Activated CD8-positive, alpha-beta memory T cell treated with anti-CD3 and anti-CD28 coated beads for 1 hour (primary cell): ENCODE measurements around the gene ELN.
"Not testable (repeated sequence)": the region's sequence is repeated elsewhere in the genome, so short reads cannot be mapped to it uniquely, and the experiment has no call there.

Experiments used
- DNase-seq, 2 donors: peaks; one replicate each; pipeline ENCODE4 v3.0.0-alpha.2; 2020; ENCODE audit warnings: low read depth in 1 of 2; ENCODE audit errors: extremely low read depth in 1 of 2

ELN gene

DNA sequence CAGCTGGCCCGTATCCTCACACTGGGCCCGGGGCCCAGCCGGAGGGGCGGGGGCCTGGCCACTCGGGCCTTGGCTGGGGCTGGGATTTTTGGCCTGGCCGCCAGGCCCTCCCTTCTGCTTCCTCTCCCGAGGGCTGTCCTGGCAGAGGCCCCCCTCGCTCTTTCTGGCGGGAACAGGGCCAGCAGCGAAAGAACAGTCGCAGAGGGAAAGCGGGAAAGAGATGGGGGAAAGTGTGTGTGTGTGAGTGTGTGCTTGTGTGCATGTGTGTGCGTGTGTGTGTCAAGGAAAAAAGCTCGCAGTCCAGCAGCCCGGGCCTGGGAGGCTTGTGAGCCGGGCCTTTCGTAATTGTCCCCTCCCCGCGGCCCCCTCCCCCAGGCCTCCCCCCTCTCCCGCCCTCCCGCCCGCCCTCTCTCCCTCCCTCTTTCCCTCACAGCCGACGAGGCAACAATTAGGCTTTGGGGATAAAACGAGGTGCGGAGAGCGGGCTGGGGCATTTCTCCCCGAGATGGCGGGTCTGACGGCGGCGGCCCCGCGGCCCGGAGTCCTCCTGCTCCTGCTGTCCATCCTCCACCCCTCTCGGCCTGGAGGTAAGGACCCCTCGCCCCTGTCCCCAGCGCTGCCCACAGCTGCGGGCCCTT, at the start of gene ELN:
TSS of gene ELN (plus strand) at position 491 of the 638 bp plus-strand sequence. CDS start at position 506, 15 bp downstream.
- no peak for DNase-seq

DNA sequence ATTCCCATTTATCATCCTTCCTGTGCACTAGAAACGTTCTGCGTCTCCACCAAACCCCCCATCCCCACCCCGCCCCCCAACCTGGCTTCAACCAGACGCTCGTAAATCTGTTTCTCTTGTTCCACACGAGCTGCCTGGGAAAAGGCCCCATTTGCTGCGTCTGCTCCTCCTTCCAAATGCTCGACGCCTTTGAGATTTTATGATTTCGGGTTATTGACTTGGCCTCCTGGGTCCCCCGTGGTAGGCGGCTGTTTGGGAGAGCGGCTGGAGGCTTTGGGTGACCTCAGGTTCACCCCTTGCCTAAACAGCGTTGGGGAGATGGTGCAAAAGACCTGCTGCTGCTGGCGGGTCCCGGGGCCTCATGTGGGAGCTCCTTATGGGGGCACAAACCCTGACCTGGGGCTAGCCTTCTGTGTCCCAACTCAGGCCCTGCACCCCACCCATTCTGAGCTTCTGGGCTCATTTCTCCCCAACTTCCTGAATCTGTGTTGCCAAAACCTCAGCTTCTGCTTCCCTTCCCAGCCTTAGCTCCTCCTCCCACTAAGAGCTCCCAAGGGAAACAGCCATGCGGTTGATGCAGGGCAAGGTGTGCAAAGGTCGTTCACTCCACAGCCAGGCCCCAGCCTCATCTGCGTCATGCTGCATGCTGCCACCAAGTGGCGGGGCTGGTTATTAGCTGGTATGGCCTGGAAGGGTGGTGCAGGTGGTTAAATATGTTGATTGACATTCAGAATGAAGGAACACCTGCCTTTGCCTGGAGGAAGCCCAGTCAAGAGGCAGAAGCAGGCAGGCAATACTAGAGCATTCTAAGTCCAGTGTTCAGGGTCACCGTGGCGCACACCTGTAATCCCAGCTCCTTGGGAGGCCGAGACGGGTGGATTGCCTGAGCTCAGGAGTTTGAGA, 49.1 kb upstream of the ELN start:
- DNase-seq = no peak

DNA sequence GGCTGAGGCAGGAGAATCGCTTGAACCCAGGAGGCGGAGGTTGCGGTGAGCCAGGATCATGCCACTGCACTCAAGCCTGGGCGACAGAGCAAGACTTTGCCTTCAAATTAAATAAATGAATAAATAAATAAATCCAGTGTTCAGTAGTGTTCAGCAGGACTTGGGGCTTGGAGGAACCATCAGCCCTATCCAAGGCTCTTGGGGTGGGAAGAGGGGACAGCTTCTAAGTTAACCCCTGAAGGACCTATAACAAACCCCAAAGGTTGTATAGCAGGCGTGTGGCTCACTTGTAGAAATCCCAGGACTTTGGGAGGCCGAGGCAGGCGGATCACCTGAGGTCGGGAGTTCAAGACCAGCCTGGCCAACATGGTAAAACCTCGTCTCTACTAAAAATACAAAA, 48.3 kb upstream of the ELN start:
- DNase-seq = not testable (repeated sequence)

DNA sequence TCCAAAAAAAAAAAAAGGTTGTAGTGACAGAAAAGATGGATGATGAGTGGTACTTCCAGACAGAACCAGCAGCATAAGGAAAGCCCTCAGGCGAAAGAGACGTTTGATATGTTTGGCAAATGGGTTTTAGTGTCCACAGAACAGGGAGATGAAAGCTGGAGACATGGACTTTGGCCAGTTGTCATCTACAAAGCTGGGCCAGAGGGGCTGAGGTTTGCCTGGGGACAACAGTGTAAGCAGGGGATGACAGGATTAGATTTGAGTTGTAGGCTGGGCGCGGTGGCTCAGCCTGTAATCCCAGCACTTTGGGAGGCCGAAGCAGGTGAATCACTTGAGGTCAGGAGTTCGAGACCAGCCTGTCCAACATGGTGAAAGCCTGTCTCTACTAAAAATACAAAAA, 47.8 kb upstream of the ELN start:
- no peak for DNase-seq

DNA sequence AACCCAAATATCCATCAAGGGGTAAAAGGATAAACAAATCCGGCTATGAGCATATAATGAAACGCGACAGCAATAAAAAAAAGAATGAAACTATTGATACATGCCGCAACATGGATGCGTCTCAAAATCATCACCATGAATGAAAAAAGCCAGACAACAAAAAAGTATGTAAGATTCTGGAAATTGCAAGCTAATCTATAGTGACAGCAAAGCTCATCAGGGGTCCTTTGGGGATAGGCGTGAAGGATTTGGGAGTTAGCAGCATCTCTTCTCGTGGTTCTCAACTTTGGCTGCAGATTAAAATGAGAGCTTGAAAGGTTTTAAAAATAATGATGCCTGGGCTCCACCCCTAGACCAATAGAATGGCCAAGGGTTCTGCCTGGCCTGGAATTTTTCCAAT, 46.0 kb upstream of the ELN start:
- no peak for DNase-seq

DNA sequence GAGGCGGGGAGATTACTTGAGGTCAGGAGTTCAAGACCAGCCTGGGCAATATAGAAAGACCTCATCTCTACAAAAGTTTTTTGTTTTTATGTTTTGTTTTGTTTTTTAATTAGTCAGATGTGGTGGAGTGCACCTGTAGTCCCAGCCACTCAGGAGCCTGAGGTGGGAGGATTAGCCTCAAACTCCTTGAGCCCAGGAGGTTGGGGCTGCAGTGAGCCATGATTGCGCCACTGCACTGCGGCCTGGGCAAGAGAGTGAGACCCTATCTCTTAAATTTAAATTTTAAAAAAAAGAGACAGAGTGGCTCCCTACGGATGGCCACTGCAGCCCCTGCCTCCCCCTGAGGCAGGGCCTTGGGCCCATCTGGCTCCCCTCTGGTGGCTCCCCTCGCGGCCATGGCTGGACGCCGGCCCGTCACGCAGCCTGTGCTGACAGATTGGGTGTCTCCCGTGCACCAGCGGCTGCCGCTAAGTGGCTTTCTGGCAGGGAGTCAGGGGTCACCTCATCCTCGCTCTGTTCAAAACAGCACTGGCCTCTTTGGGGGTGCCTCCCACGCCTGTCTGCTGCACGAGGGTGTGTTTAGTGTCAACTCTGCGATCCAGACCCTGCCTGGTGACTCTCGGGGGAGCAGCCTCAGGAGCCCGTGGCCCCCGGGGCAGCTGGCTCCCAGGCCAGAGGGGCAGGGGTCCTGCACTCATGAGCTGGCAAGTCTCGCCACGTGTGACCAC, 44.4 kb upstream of the ELN start:
- DNase-seq = no peak

DNA sequence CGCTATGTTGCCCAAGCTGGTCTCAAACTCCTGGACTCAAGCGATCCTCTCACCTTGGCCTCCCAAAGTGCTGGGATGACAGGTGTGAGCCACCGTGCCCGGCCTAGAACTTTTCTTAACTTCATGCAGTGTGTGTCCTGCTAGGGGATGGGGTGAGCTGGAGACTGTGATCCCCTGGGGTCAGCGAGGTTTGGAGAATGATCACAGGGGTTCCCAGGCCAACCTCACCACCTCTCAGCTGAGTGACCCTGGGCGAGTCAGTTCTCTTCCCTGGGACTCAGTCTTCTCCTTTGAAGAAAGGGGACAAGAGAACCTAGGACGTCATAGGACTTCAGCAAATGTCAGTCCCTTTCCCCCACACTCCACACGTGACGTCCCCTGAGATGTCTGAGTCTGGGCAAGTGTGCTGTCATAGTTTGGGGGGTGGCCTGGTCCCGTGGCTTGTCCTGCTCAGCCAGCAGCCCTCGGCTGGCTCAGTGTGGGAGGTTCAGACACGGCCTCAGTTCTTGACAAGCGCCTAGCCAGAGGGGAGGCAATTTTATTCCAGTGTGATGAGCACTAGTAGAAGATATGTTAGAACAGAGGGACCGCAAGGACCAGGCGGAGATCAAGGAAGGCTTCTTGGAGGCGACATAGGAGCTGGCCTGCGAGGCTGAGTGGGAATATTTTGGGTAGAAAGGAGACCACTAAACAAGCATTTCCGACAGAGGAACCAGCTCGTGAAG, 43.3 kb upstream of the ELN start:
- no peak for DNase-seq

DNA sequence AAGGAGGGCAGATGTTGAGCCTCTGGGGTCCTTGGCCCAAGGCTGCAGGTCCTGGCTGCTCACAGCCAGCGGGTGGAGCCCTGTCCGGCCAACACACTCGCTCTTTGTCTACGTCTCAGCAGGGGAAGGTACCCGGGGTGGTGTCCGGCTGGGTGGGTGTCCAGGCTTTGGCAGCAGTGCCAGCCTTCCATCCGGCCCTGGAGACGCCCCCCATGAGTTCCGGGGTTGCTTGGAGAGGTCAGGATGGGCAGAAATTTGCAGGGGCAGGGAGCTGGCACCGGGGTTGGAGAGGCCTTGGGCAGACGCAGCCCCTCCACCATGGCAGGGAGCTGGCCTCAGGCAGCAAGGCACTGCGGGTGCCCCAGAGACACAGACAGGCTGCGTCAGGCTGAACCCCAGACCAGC, 42.2 kb upstream of the ELN start:
- DNase-seq = no peak

DNA sequence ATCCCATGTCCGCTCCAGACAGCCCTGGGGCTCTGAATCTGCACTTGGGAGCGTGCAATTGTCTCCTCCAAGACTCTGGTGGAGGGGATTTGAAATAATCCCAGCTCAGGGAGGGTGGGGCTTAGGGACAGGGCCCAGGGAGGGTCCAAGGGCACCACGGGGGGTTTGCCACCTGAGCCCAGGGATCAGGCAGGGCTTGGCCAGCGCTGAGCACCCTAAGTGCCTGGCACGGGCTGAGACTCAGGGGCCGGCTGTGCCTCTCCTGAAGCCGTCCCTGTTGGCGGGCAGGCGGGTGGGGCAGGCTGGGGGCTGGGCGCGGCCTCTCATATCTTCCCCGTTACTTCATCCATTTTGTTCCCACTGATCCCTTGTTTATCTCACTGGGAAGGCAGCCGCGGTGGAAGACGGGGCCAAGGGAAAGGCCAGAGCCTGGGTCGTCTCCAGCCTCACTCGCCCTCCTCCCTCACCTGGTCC, 41.8 kb upstream of the ELN start:
- DNase-seq = no peak

DNA sequence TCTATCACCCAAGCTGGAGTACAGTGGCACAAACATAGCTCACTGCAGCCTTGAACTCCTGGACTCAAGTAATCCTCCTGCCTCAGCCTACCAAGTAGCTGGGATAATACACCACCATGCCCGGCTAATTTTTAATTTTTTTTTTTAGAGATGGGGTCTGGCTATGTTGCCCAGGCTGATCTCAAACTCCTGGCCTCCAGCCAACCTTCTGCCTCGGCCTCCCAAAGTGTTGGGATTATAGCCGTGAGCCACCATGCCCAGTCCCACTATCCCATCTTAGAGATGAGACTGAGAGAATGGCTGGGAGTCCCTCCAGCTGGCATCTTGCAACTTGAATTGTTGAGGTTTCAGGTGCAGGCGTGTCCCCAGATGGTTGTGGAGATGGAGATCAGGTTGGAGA, 40.7 kb upstream of the ELN start:
- no peak for DNase-seq

DNA sequence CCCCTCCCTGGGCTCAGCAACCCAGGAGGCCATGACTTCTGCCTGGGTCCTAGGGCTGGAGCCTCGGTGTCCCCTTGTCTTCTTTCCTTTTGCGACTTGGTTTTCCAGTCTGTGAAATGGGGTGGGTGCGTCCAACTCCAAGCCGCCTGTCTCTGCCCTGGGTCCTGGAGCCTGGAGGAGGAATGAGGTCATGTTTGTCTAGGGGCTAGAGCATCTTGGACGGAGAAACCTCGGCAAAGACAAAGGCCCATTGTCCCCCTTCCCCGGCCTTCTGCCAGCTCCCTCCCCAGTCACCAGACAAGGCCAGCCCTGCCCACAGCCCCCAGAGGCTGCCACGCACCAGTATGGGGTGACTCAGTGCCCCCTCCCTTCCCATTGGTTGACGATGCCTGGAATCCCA, 39.8 kb upstream of the ELN start:
- no peak for DNase-seq

DNA sequence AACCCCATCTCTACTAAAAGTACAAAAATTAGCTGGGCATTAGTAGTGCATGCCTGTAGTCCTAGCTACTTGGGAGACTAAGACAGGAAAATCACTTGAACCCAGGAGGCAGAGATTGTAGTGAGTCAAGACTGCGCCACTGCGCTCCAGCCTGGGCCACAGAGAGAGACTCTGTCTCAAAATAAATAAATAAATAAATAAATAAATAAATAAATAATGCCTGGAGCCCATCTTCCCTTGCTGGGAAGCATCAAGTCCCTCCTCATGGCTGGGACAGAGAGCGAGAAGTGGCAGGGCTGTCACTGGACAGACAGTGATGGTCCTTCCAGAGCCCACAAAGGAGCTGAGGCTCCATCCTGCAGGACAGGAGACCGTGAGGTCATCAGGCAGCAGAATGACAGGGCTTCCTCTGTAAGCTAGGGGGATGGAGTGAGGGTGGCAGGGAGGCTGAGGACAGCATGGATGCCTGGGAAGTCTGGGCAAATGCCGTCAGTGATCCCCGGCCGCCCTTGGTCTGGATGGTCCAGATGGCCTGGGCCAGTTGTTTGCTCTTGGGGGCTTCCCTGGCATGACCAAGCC, 36.4 kb upstream of the ELN start:
- no peak for DNase-seq

DNA sequence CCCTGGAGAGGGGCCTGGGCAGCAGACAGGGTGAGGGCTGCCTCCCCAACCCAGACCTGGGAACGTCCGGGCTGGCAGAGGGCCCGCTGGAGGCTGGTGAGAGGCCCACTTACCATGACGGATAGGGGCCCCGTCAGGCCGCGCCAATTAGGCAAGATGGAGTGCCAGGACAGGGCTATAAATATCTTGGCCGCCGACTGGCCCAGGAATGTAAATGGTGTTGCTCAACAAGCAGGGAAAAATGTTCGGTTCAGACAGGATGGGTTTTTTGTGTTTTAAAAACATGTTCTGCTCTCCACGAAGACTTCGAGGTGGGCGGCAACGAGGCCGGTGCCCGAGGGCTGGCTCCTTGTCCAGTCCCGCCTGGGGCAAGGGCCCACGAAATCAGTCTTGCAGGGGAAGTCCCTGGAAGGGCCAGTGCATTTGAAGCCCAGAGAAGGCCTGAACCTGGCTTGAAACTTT, 35.8 kb upstream of the ELN start:
- no peak for DNase-seq

DNA sequence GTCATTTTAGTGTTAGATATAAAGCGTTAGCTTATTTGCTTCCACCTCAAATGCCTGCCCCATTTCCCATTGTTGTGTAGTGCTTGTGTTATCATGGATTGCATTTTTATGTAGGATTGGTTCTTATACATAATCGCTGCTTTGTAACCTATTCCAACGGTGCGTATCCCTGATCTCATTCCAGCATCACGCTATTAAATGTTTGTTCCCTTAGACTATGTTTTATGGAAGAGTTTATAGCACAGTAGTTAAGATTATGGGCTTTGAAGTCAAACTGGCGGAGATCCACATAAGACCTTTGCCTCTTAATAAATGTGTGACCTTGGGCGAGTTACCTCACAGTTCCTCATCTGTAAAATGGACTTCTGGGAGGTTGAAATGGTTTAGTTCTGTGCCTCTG, 34.0 kb upstream of the ELN start:
- no peak for DNase-seq

DNA sequence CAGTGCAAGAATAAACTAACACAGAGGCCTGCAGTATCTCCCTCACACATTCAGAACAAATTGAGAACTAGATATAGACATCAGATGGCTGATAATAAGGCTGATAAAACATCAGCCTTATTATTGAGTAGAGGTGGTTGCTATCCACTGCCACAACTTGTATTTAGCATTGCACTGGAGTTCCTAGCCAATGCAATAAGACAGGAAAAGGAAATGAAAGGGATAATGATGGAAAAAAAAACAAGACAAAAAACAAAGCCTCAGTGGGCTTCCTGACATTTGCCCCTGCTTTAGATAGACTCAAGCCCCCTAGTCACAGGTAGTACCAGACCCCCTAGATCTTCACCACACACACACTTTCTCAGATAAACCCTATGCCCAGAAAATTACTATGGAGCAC, 33.2 kb upstream of the ELN start:
- DNase-seq = no peak

DNA sequence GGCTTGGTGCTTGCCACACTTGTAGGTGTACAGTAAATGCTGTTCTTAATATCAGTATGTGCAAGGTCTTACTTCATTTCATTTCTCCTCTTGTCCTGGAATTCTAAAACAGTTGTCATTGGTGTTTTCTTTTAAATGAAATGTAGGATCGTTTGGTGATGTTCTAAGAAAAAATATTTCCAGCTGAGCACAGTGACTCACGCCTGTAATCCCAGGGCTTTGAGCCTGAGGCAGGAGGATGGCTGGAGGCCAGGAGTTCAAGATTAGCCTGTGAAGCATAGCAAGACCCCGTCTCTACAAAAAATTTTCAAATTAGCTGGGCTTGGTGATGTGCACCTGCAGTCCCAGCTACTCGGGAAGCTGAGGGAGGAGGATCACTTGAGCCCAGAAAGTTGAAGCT, 32.6 kb upstream of the ELN start:
- no peak for DNase-seq

DNA sequence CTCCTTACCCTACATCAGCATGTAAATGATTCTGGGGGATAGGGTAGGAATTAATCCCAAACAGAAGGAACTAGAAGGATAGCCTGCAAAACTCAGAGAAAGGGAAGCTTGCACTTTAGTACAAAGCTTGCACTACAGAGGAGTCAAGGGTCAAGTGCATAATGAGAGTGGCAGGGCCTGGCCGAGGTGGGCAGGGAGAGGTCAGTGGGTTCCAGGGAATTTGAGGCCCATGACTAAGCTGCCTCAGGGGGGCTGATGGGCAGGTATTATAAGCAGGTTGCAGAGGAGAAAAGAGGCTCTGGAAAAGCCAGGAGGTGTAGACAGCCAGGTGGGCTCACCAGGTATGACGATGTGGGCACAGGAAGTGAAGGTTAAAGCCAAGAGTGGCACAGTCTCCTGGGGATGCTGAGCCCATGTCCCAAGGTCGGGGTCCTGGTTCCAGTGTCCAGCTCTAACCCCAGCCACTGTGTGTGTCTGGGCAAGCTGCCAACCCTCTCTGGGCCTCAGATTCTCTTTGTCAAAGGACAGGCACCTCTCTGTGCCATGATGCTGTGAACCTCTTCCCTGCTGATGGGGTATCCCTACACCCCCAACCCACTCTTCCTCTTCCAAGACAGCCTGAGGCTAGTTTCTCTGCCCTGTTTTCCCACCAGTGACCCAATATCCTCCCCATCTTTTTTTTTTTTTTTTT, 32.0 kb upstream of the ELN start:
- no peak for DNase-seq

DNA sequence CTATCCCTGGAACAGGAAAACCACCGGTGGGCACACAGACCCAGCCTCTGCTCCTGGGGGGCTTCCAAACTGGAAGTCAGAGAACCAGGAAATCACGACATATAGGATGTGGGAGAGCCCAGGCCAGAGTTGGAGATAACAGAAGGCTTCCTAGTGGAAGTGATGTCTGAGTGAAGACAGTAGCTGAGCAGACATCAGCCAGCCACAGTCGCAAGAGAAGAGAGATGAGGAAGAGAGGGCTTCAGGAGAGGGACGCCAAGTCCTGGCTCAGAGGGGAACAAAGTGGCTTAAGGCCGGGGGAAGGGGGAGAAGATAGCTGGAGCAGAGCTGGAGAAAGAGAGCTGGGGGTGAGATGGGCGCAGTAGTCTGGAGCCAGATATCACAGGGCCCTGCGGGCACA, 30.9 kb upstream of the ELN start:
- no peak for DNase-seq

DNA sequence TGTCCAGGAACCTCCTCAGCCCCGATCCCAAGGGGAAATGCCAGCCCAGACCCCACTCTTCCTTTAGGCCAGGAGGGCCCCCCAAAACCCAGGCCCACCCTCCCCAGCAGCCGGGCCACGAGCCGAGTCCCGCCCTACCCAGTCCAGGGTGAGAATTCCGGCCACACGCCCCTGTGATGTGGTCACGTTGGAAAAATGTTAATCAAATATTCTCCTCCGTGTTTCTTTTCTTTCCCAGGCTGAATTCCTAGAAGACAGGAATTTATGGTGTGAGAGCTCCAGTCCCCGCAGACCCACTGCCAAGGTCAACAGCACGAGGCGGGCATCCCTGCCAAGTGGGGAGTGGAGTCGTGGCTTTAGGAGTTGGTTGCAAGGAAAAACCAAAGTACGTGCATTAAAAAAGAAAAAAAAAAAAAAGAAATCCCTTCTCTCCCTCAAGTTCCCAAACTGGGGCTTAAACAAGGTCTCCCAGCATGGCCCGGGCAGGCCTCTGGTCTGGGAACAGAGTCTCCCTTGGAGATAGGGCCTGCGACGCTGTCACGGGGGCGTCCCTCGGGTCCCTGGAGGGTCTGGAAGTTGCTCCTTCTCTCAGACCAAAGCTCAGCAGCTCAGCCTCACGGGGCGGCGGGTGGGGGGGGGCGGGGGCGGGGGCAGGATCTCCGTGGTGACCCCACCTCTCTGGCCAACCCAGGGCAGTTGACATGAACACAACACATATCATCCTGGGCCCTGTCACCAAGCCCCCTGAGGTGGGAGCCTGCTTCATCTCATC, 28.1 kb upstream of the ELN start:
- DNase-seq = no peak
